ENCODE data around the gene HOXC9.

HOXC9 gene

GRCh38 chr12:54050482-54050810 is 50.5 kb downstream of the HOXC9 start:
- TF ChIP-seq, protein P1, sequence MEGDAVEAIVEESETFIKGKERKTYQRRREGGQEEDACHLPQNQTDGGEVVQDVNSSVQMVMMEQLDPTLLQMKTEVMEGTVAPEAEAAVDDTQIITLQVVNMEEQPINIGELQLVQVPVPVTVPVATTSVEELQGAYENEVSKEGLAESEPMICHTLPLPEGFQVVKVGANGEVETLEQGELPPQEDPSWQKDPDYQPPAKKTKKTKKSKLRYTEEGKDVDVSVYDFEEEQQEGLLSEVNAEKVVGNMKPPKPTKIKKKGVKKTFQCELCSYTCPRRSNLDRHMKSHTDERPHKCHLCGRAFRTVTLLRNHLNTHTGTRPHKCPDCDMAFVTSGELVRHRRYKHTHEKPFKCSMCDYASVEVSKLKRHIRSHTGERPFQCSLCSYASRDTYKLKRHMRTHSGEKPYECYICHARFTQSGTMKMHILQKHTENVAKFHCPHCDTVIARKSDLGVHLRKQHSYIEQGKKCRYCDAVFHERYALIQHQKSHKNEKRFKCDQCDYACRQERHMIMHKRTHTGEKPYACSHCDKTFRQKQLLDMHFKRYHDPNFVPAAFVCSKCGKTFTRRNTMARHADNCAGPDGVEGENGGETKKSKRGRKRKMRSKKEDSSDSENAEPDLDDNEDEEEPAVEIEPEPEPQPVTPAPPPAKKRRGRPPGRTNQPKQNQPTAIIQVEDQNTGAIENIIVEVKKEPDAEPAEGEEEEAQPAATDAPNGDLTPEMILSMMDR (IDR thresholded peaks at IDR 0.05; ENCODE audit: insufficient read depth, low read length), result no peak
- TF ChIP-seq, protein P2, sequence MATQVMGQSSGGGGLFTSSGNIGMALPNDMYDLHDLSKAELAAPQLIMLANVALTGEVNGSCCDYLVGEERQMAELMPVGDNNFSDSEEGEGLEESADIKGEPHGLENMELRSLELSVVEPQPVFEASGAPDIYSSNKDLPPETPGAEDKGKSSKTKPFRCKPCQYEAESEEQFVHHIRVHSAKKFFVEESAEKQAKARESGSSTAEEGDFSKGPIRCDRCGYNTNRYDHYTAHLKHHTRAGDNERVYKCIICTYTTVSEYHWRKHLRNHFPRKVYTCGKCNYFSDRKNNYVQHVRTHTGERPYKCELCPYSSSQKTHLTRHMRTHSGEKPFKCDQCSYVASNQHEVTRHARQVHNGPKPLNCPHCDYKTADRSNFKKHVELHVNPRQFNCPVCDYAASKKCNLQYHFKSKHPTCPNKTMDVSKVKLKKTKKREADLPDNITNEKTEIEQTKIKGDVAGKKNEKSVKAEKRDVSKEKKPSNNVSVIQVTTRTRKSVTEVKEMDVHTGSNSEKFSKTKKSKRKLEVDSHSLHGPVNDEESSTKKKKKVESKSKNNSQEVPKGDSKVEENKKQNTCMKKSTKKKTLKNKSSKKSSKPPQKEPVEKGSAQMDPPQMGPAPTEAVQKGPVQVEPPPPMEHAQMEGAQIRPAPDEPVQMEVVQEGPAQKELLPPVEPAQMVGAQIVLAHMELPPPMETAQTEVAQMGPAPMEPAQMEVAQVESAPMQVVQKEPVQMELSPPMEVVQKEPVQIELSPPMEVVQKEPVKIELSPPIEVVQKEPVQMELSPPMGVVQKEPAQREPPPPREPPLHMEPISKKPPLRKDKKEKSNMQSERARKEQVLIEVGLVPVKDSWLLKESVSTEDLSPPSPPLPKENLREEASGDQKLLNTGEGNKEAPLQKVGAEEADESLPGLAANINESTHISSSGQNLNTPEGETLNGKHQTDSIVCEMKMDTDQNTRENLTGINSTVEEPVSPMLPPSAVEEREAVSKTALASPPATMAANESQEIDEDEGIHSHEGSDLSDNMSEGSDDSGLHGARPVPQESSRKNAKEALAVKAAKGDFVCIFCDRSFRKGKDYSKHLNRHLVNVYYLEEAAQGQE (IDR thresholded peaks at IDR 0.05; ENCODE audit: insufficient replicate concordance, low read depth), result no peak
- TF ChIP-seq SPI1 (IDR thresholded peaks at IDR 0.05; ENCODE audit: borderline replicate concordance, low read depth) (no peak), POLR2AphosphoS5 (IDR thresholded peaks at IDR 0.05; ENCODE audit: low read depth) (no peak), GABPA (IDR thresholded peaks at IDR 0.05; ENCODE audit: low read depth) (no peak)
- peaks cover 84% of the 10 kb centered on the region for H3K27me3 ChIP-seq (ENCODE audit: insufficient read depth, poor library complexity, severe bottlenecking)
- no peak overlapping the region for H3K27ac ChIP-seq (replicated peaks)
- H3K4me3 ChIP-seq (replicated peaks; ENCODE audit: insufficient read depth, low read length), result no peak overlapping the region
- no peak for DNase-seq (ENCODE audit: low read depth in 1 of 2, low spot score in 1 of 2)

DNA sequence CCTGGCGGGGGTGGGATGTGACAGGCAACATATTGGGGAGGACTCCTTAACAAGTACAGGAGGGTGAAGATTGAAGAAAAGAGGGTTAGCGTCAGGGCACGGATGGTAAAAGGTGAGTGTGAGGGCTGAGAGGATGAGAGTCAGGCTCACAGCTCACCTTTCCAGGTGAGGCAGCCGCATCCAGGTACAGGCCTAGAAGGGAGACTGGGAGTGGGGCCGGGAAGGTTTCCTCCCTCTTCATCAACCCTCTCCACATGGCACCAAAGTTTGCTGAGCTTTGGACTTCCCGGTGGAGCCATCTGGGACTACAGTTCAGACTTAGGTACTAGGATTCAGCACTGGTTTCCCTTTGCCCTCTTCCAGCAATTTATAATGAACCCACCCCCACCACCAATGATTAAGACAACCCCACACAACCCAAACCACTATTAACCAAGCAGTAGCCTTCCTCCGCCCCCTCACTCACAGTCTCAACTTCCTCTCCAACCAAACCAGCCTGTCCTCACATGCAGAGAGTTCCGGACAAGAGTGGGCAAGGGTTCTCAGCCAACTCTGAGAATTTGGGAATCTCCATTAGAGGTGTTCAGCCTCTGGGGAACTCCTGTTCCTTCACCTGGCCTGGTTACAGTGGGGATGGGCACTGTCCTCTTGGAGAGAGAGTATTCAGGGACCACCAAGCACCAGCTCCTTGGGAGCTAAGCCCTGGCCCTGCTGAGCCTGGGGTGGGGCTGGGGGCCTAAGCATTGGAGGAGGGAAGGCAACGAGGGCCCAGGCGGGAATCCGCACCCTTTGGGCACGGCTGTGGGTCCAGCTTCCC is 51.3 kb downstream of the HOXC9 start:
- Histone ChIP-seq H3K27me3 (ENCODE audit: insufficient read depth, poor library complexity, severe bottlenecking) (peaks cover 80% of the 10 kb centered on the region), H3K4me3 (replicated peaks; ENCODE audit: insufficient read depth, low read length) (no peak overlapping the region), H3K27ac (replicated peaks) (no peak overlapping the region)
- TF ChIP-seq GABPA (IDR thresholded peaks at IDR 0.05; ENCODE audit: low read depth) (no peak), POLR2AphosphoS5 (IDR thresholded peaks at IDR 0.05; ENCODE audit: low read depth) (no peak), SPI1 (IDR thresholded peaks at IDR 0.05; ENCODE audit: borderline replicate concordance, low read depth) (no peak)
- TF ChIP-seq, protein P1 (IDR thresholded peaks at IDR 0.05; ENCODE audit: insufficient read depth, low read length), result no peak
- TF ChIP-seq, protein P2 (IDR thresholded peaks at IDR 0.05; ENCODE audit: insufficient replicate concordance, low read depth), result no peak
- DNase-seq (ENCODE audit: low read depth in 1 of 2, low spot score in 1 of 2), result no peak

GRCh38 chr12:54051874-54052437 is 52.0 kb downstream of the HOXC9 start:
- H3K4me3 ChIP-seq (replicated peaks; ENCODE audit: insufficient read depth, low read length), result no peak overlapping the region
- no peak overlapping the region for H3K27ac ChIP-seq (replicated peaks)
- TF ChIP-seq GABPA (IDR thresholded peaks at IDR 0.05; ENCODE audit: low read depth) (no peak), SPI1 (IDR thresholded peaks at IDR 0.05; ENCODE audit: borderline replicate concordance, low read depth) (no peak), POLR2AphosphoS5 (IDR thresholded peaks at IDR 0.05; ENCODE audit: low read depth) (no peak)
- TF ChIP-seq, protein P1 (IDR thresholded peaks at IDR 0.05; ENCODE audit: insufficient read depth, low read length), result no peak
- TF ChIP-seq, protein P2 (IDR thresholded peaks at IDR 0.05; ENCODE audit: insufficient replicate concordance, low read depth), result no peak
- no peak for DNase-seq (ENCODE audit: low read depth in 1 of 2, low spot score in 1 of 2)
- H3K27me3 ChIP-seq (ENCODE audit: insufficient read depth, poor library complexity, severe bottlenecking), result peaks cover 73% of the 10 kb centered on the region
